Skeletal muscle tissue (tissue), 4 donors: ENCODE results near the gene SLC39A12. TPM values are rescaled to one million over a fixed set of nuclear protein-coding genes. Genes with fewer than 3 reads are reported as not detected.
"Not testable (repeated sequence)": the region's sequence is repeated elsewhere in the genome, so short reads cannot be mapped to it uniquely, and the experiment has no call there.

Experiments
- H3K27ac ChIP-seq: one replicate; pipeline ENCODE4 v1.7.0; 2013; ENCODE audit warnings: mild to moderate bottlenecking, low read depth, low read length, inconsistent platforms
- H3K27me3 ChIP-seq, 3 donors: one replicate each; pipeline ENCODE4 v1.7.0; 2013; ENCODE audit warnings: low read length in 3 of 3; ENCODE audit not compliant: control insufficient read depth in 3 of 3, insufficient read depth in 3 of 3
- H3K36me3 ChIP-seq, 3 donors: one replicate each; pipeline ENCODE4 v1.7.0; 2013; ENCODE audit warnings: low read length in 3 of 3; ENCODE audit not compliant: control insufficient read depth in 3 of 3, insufficient read depth in 3 of 3
- H3K4me1 ChIP-seq, 3 donors: one replicate each; pipeline ENCODE4 v1.7.0; 2013; ENCODE audit warnings: low read length in 3 of 3, mild to moderate bottlenecking in 3 of 3; ENCODE audit not compliant: control insufficient read depth in 3 of 3, insufficient read depth in 3 of 3
- H3K4me3 ChIP-seq, 3 donors: one replicate each; pipeline ENCODE4 v1.7.0; 2013; ENCODE audit warnings: low read length in 3 of 3
- H3K9ac ChIP-seq, 3 donors: one replicate each; pipeline ENCODE4 v1.7.0; 2013; ENCODE audit warnings: low read length in 3 of 3, mild to moderate bottlenecking in 3 of 3, moderate library complexity in 2 of 3, low read depth in 1 of 3
- H3K9me3 ChIP-seq, 3 donors: one replicate each; pipeline ENCODE4 v1.7.0; 2013; ENCODE audit warnings: low read length in 3 of 3; ENCODE audit not compliant: control insufficient read depth in 3 of 3
- total RNA-seq: library from RNA; depleted of rRNA; stranded (reverse); fragments of >200 nt; gene quantifications from one replicate; pipeline ENCODE4 v1.2.3, GENCODE V29; 2014
- donor health status: Osteomylitis.

SLC39A12 gene
- total RNA-seq, 1 donor from 2014 or later, result under 0.01 TPM

- H3K4me1 ChIP-seq, result peaks cover 0 to 5% (median 0%) of the 10 kb centered on the region in 3 donors
- no peak overlapping the region for H3K27ac ChIP-seq
- no peaks in the 10 kb centered on the region for H3K36me3 ChIP-seq
- H3K9ac ChIP-seq, result no peak overlapping the region
- H3K4me3 ChIP-seq, result no peak overlapping the region
- H3K9me3 ChIP-seq, result peaks cover 0 to 2% (median 0%) of the 10 kb centered on the region in 3 donors
- H3K27me3 ChIP-seq, result no peaks in the 10 kb centered on the region
Measured at GRCh38 chr10:17918187-17918903, 33.4 kb upstream of the SLC39A12 start.

GRCh38 chr10:17921378-17921777 lies 30.3 kb upstream of the SLC39A12 start:
- Histone ChIP-seq H3K9ac (no peak overlapping the region), H3K4me3 (no peak overlapping the region)

GRCh38 chr10:17923728-17924127 lies 28.0 kb upstream of the SLC39A12 start:
- H3K9ac ChIP-seq, result no peak overlapping the region
- H3K27ac ChIP-seq, result no peak overlapping the region
- H3K4me3 ChIP-seq, result peak overlapping the region in 1 of 3 donors; percentile 3
- no peaks in the 10 kb centered on the region for H3K36me3 ChIP-seq
- no peaks in the 10 kb centered on the region for H3K27me3 ChIP-seq
- H3K9me3 ChIP-seq, result no peaks in the 10 kb centered on the region
- H3K4me1 ChIP-seq, result peaks cover 0 to 9% (median 6%) of the 10 kb centered on the region in 3 donors

More at GRCh38 chr10:17921378-17921777, 30.3 kb upstream of the SLC39A12 start:
- H3K27me3 ChIP-seq, result no peaks in the 10 kb centered on the region
- H3K9me3 ChIP-seq, result peaks cover 0 to 2% (median 0%) of the 10 kb centered on the region in 3 donors
- no peak overlapping the region for H3K27ac ChIP-seq
- H3K36me3 ChIP-seq, result no peaks in the 10 kb centered on the region
- peaks cover 0 to 9% (median 6%) of the 10 kb centered on the region in 3 donors for H3K4me1 ChIP-seq

GRCh38 chr10:17943033-17943745 lies 8.5 kb upstream of the SLC39A12 start:
- no peaks in the 10 kb centered on the region for H3K27me3 ChIP-seq
- peaks cover 0 to 2% (median 0%) of the 10 kb centered on the region in 3 donors for H3K9me3 ChIP-seq
- H3K36me3 ChIP-seq, result no peaks in the 10 kb centered on the region
- no peaks in the 10 kb centered on the region for H3K4me1 ChIP-seq
- no peak overlapping the region for H3K27ac ChIP-seq
- H3K9ac ChIP-seq, result no peak overlapping the region
- H3K4me3 ChIP-seq, result no peak overlapping the region

GRCh38 chr10:17950269-17950668 lies 1.4 kb upstream of the SLC39A12 start:
- H3K27me3 ChIP-seq, H3K4me1 ChIP-seq, H3K36me3 ChIP-seq, H3K9me3 ChIP-seq, H3K4me3 ChIP-seq, H3K9ac ChIP-seq, H3K27ac ChIP-seq: not testable (repeated sequence)

GRCh38 chr10:17950726-17951125 lies 992 bp upstream of the SLC39A12 start:
- Histone ChIP-seq H3K4me1 (no peaks in the 10 kb centered on the region), H3K9me3 (no peaks in the 10 kb centered on the region), H3K9ac (no peak overlapping the region), H3K27ac (no peak overlapping the region), H3K4me3 (no peak overlapping the region), H3K36me3 (no peaks in the 10 kb centered on the region), H3K27me3 (no peaks in the 10 kb centered on the region)

- not testable (repeated sequence) for H3K36me3 ChIP-seq, H3K9ac ChIP-seq, H3K4me3 ChIP-seq, H3K9me3 ChIP-seq, H3K4me1 ChIP-seq, H3K27ac ChIP-seq, H3K27me3 ChIP-seq
Measured at GRCh38 chr10:17954372-17954771, 2.7 kb downstream of the SLC39A12 start.

GRCh38 chr10:17954861-17955260 lies 3.1 kb downstream of the SLC39A12 start:
- no peak overlapping the region for H3K4me3 ChIP-seq
- no peak overlapping the region for H3K27ac ChIP-seq
- H3K9ac ChIP-seq, result no peak overlapping the region
- H3K9me3 ChIP-seq, result peaks cover 0 to 2% (median 0%) of the 10 kb centered on the region in 3 donors
- no peaks in the 10 kb centered on the region for H3K36me3 ChIP-seq
- no peaks in the 10 kb centered on the region for H3K27me3 ChIP-seq
- H3K4me1 ChIP-seq, result no peaks in the 10 kb centered on the region

GRCh38 chr10:17958049-17958448 lies 6.3 kb downstream of the SLC39A12 start:
- Histone ChIP-seq H3K9ac (no peak overlapping the region), H3K4me1 (no peaks in the 10 kb centered on the region), H3K9me3 (peaks cover 0 to 2% (median 0%) of the 10 kb centered on the region in 3 donors), H3K27me3 (no peaks in the 10 kb centered on the region), H3K4me3 (no peak overlapping the region), H3K27ac (no peak overlapping the region), H3K36me3 (no peaks in the 10 kb centered on the region)

GRCh38 chr10:17959870-17960269 lies 8.2 kb downstream of the SLC39A12 start:
- Histone ChIP-seq H3K27ac (no peak overlapping the region), H3K36me3 (no peaks in the 10 kb centered on the region), H3K27me3 (no peaks in the 10 kb centered on the region), H3K4me3 (no peak overlapping the region), H3K9me3 (peaks cover 0 to 2% (median 0%) of the 10 kb centered on the region in 3 donors), H3K9ac (no peak overlapping the region), H3K4me1 (no peaks in the 10 kb centered on the region)
